ENCODE measurements around the gene COX7B2. TPM values are rescaled to one million over a fixed set of nuclear protein-coding genes. Genes with fewer than 3 reads are reported as not detected.
A peak's percentile ranks its signal among the peaks of the same experiment; 100 is the strongest.

The COX7B2 gene
- total RNA-seq, 4 donors from 2014 or later = not detected

GRCh38 chr4:46900082-46900481, 9.0 kb downstream of the COX7B2 start:
- no peaks in the 10 kb centered on the region for H3K27me3 ChIP-seq
- no peak overlapping the region for H3K4me3 ChIP-seq
- no peaks in the 10 kb centered on the region for H3K9me3 ChIP-seq
- H3K4me1 ChIP-seq = no peaks in the 10 kb centered on the region
- no peak for DNase-seq (ENCODE audit: low spot score in 2 of 2)
- 67 to 71% methylated on average over 1 of the region's 1 CpG for WGBS, 2 donors
- H3K27ac ChIP-seq = no peak overlapping the region
- no peaks in the 10 kb centered on the region for H3K36me3 ChIP-seq
- TF ChIP-seq CTCF (IDR thresholded peaks at IDR 0.05) = no peak
- TF ChIP-seq EP300 (IDR thresholded peaks at IDR 0.05) = no peak
- no peak for TF ChIP-seq POLR2A (IDR thresholded peaks at IDR 0.05)

DNA sequence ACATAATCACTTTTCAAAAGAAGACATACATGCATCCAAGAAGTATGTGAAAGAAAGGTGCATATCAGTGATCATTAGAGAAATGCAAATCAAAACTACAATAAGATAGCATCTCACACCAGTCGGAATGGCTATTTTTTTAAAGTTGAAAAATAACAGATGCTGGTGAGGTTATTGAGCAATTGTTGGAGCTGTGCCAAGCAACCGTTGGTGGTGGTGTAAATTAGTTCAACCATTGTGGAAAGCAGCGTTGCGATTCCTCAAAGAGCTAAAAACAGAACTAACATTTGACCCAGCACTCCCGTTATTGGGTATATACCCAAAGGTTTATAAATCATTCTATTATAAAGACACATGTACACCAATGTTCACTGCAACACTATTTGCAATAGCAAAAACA, 14.2 kb downstream of the COX7B2 start:
- Histone ChIP-seq H3K4me3 (no peak overlapping the region), H3K27ac (no peak overlapping the region), H3K4me1 (no peaks in the 10 kb centered on the region), H3K9me3 (no peaks in the 10 kb centered on the region), H3K27me3 (no peaks in the 10 kb centered on the region), H3K36me3 (no peaks in the 10 kb centered on the region)
- 26 to 29% methylated on average over 5 of the region's 5 CpGs for WGBS, 2 donors
- TF ChIP-seq POLR2A (IDR thresholded peaks at IDR 0.05) = no peak
- no peak for TF ChIP-seq EP300 (IDR thresholded peaks at IDR 0.05)
- TF ChIP-seq CTCF (IDR thresholded peaks at IDR 0.05) = no peak
- DNase-seq (ENCODE audit: low spot score in 2 of 2) = no peak

- no peaks in the 10 kb centered on the region for H3K9me3 ChIP-seq
- H3K4me1 ChIP-seq = no peaks in the 10 kb centered on the region
- WGBS, 2 donors = 35 to 42% methylated on average over 2 of the region's 2 CpGs
- H3K36me3 ChIP-seq = no peaks in the 10 kb centered on the region
- no peak for TF ChIP-seq CTCF (IDR thresholded peaks at IDR 0.05)
- no peak for TF ChIP-seq POLR2A (IDR thresholded peaks at IDR 0.05)
- H3K27ac ChIP-seq = no peak overlapping the region
- H3K27me3 ChIP-seq = no peaks in the 10 kb centered on the region
- DNase-seq (ENCODE audit: low spot score in 2 of 2) = no peak
- no peak overlapping the region for H3K4me3 ChIP-seq
These were observed 19.0 kb downstream of the COX7B2 start for GRCh38 chr4:46890056-46890455.

- no peak for DNase-seq (ENCODE audit: low spot score in 2 of 2)
- H3K4me3 ChIP-seq = no peak overlapping the region
- no peaks in the 10 kb centered on the region for H3K27me3 ChIP-seq
- H3K36me3 ChIP-seq = no peaks in the 10 kb centered on the region
- no peaks in the 10 kb centered on the region for H3K9me3 ChIP-seq
- H3K27ac ChIP-seq = no peak overlapping the region
- H3K4me1 ChIP-seq = no peaks in the 10 kb centered on the region
- 74 to 76% methylated on average over 2 of the region's 2 CpGs for WGBS, 2 donors
- no peak for TF ChIP-seq CTCF (IDR thresholded peaks at IDR 0.05)
These were observed 19.6 kb downstream of the COX7B2 start for GRCh38 chr4:46889410-46889809.

DNA sequence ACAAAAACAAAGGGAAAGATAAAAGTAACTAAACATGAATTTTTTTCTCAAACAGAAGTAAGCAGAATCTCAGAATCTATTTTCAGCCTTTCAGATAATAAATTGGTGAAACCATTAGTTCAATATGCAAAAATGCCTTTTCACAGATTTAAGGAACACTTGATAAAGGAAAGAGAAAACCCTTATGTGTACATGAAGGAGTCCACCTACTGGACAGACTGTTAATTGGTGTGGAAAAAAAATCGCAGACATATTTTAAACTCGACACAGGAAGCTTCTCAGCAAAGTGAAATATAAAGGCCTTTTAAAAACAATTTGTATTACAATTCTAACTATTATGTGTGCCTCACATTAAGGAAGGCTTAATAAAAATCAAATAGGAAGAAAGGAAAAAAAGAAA, 22.3 kb downstream of the COX7B2 start:
- DNase-seq (ENCODE audit: low spot score in 2 of 2) = no peak
- H3K36me3 ChIP-seq = no peaks in the 10 kb centered on the region
- no peak overlapping the region for H3K4me3 ChIP-seq
- no peaks in the 10 kb centered on the region for H3K9me3 ChIP-seq
- WGBS, 2 donors = 12 to 20% methylated on average over 2 of the region's 2 CpGs
- no peak overlapping the region for H3K27ac ChIP-seq
- H3K4me1 ChIP-seq = no peaks in the 10 kb centered on the region
- no peaks in the 10 kb centered on the region for H3K27me3 ChIP-seq
- TF ChIP-seq EP300 (IDR thresholded peaks at IDR 0.05) = no peak
- peak in 3 of 5 experiments; percentile 11 to 25 (median 11) for TF ChIP-seq CTCF (IDR thresholded peaks at IDR 0.05)
- TF ChIP-seq POLR2A (IDR thresholded peaks at IDR 0.05) = no peak

Measured in tibial nerve (tissue), 4 donors.